ENCODE data around the gene CNTN5.

CNTN5 gene

GRCh38 chr11:99244613-99245012 is 223.9 kb downstream of the CNTN5 start:
- TF ChIP-seq, protein P1, sequence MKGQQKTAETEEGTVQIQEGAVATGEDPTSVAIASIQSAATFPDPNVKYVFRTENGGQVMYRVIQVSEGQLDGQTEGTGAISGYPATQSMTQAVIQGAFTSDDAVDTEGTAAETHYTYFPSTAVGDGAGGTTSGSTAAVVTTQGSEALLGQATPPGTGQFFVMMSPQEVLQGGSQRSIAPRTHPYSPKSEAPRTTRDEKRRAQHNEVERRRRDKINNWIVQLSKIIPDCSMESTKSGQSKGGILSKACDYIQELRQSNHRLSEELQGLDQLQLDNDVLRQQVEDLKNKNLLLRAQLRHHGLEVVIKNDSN (IDR thresholded peaks at IDR 0.05), result no peak
- TF ChIP-seq REST (IDR thresholded peaks at IDR 0.05; ENCODE audit: low read depth), result no peak

DNA sequence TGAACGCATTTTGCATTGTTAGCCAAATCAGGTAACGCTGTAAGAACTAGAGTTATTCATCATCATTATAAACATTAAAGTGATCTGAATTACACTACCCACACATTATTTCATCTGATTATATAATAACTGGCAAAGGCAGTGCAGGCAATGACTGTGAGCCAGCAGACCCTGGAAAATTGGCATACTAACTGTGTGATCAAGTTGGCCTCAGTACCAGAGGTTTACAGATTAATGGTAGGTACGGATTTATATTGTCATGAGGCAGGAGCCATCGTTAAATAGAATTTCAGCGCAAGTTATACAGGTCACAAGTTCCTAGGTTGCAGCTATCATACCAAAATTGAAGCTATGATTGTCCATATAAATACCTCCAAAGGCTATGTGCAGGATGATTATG is 225.4 kb downstream of the CNTN5 start:
- TF ChIP-seq TAF1 (IDR thresholded peaks at IDR 0.05; ENCODE audit: low read depth), result no peak
- TF ChIP-seq ZBTB7A (IDR thresholded peaks at IDR 0.05; ENCODE audit: low read depth), result no peak
- TF ChIP-seq MAX (IDR thresholded peaks at IDR 0.05), result no peak
- no peak for TF ChIP-seq REST (IDR thresholded peaks at IDR 0.05; ENCODE audit: low read depth)
- TF ChIP-seq CREB1 (IDR thresholded peaks at IDR 0.05; ENCODE audit: low read depth), result no peak
- TF ChIP-seq EGR1 (IDR thresholded peaks at IDR 0.05), result no peak

- TF ChIP-seq REST (IDR thresholded peaks at IDR 0.05; ENCODE audit: low read depth), result no peak
- TF ChIP-seq RAD21 (IDR thresholded peaks at IDR 0.05; ENCODE audit: low read depth), result no peak
- TF ChIP-seq, protein P1 (IDR thresholded peaks at IDR 0.05), result no peak
- no peak for TF ChIP-seq EGR1 (IDR thresholded peaks at IDR 0.05)
- TF ChIP-seq NFIC (IDR thresholded peaks at IDR 0.05), result no peak
- TF ChIP-seq MAX (IDR thresholded peaks at IDR 0.05), result no peak
- no peak for TF ChIP-seq EP300 (IDR thresholded peaks at IDR 0.05; ENCODE audit: borderline replicate concordance)
- no peak for TF ChIP-seq CEBPB (IDR thresholded peaks at IDR 0.05)
- no peak for TF ChIP-seq CREB1 (IDR thresholded peaks at IDR 0.05; ENCODE audit: low read depth)
- TF ChIP-seq TEAD4 (IDR thresholded peaks at IDR 0.05), result no peak
- no peak for TF ChIP-seq YY1 (IDR thresholded peaks at IDR 0.05; ENCODE audit: low read depth)
- no peak for TF ChIP-seq TCF12 (IDR thresholded peaks at IDR 0.05; ENCODE audit: low read depth)
- TF ChIP-seq ZBTB7A (IDR thresholded peaks at IDR 0.05; ENCODE audit: low read depth), result no peak
- no peak for TF ChIP-seq FOXM1 (IDR thresholded peaks at IDR 0.05; ENCODE audit: borderline replicate concordance, low read depth)
- no peak for TF ChIP-seq TAF1 (IDR thresholded peaks at IDR 0.05; ENCODE audit: low read depth)
Observed at GRCh38 chr11:99256614-99257013, 235.9 kb downstream of the CNTN5 start.

DNA sequence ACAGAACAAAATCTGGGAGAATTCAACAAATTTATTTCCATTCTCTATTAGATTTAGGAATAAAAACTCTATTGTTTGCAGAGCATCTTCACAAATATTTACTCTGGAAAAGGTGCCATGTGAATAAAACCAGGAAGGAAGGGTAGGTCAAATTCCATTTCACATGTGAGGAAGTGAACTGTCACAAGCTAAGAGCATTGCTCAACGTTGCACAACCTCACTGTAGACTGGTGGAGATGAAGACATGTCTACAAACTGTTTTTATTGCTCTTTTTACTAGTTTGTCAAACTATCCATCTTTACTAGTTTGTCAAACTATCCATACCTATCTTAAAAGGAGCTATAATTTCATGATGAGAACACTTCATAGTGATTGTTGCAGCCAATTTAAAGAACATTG is 236.4 kb downstream of the CNTN5 start:
- TF ChIP-seq EGR1 (IDR thresholded peaks at IDR 0.05) (no peak), NFIC (IDR thresholded peaks at IDR 0.05) (no peak), TCF12 (IDR thresholded peaks at IDR 0.05; ENCODE audit: low read depth) (no peak), TEAD4 (IDR thresholded peaks at IDR 0.05) (no peak), FOXM1 (IDR thresholded peaks at IDR 0.05; ENCODE audit: borderline replicate concordance, low read depth) (no peak), MAX (IDR thresholded peaks at IDR 0.05) (no peak), REST (IDR thresholded peaks at IDR 0.05; ENCODE audit: low read depth) (no peak), ZBTB7A (IDR thresholded peaks at IDR 0.05; ENCODE audit: low read depth) (no peak), TAF1 (IDR thresholded peaks at IDR 0.05; ENCODE audit: low read depth) (no peak), CEBPB (IDR thresholded peaks at IDR 0.05) (no peak), RAD21 (IDR thresholded peaks at IDR 0.05; ENCODE audit: low read depth) (no peak), EP300 (IDR thresholded peaks at IDR 0.05; ENCODE audit: borderline replicate concordance) (no peak), YY1 (IDR thresholded peaks at IDR 0.05; ENCODE audit: low read depth) (no peak), CREB1 (IDR thresholded peaks at IDR 0.05; ENCODE audit: low read depth) (no peak)
- TF ChIP-seq, protein P1 (IDR thresholded peaks at IDR 0.05), result no peak

Measured in Ishikawa (cell line).